AG04449 (cell line): ENCODE measurements around the gene ZNF667.

Experiments
- CTCF ChIA-PET: fragments of 350-600 bp; formaldehyde crosslinking; extraction: SDS; loops from one replicate; lab custom pipeline; 2021; ENCODE audit warnings: antibody characterized with exemption; lab: Yijun Ruan, JAX
- POLR2A ChIA-PET: fragments of 400-600, 350-600 bp; formaldehyde crosslinking; extraction: SDS; loops from one replicate; lab custom pipeline; 2020; ENCODE audit warnings: antibody characterized with exemption, inconsistent platforms; lab: Yijun Ruan, JAX
- DNase-seq: peaks from one replicate; pipeline ENCODE4 v3.0.0-alpha.2; 2010; ENCODE audit warnings: low read depth, low spot score
- H3K4me3 ChIP-seq: 2 replicates; pipeline ENCODE4 v1.5.1; 2011; ENCODE audit warnings: low read depth, mild to moderate bottlenecking, control low read depth, low read length
- TF ChIP-seq, protein P1 (sequence below): IDR thresholded peaks from one replicate; pipeline ENCODE4 v1.5.1; 2011; ENCODE audit warnings: mild to moderate bottlenecking, moderate library complexity, low read length, control low read depth, inconsistent platforms; ENCODE audit not compliant: insufficient read depth; ENCODE audit errors: missing control alignments

The ZNF667 gene

DNA sequence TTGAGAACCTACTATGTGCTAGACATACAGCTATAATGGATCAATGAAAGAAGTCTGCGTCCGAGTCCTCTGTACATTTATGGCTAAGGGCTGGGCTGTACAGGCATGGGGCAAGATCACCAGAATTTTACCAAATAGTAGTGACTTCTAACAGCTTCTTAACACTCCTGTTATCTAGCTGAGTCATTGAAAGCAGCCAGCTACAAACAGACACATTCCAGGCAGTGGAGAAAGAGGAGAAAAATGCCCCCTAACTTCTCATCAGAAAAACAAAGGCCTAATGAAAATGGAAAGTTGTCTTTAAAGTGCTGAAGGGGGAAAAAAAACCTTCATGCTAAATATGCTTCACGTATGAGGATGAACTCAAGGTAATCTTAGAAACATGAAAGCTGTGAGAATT, 14.3 kb upstream of the ZNF667 start:
- H3K4me3 ChIP-seq = no peak overlapping the region
- CTCF ChIA-PET = no interaction called here
- POLR2A ChIA-PET = no interaction called here
- TF ChIP-seq, protein P1, sequence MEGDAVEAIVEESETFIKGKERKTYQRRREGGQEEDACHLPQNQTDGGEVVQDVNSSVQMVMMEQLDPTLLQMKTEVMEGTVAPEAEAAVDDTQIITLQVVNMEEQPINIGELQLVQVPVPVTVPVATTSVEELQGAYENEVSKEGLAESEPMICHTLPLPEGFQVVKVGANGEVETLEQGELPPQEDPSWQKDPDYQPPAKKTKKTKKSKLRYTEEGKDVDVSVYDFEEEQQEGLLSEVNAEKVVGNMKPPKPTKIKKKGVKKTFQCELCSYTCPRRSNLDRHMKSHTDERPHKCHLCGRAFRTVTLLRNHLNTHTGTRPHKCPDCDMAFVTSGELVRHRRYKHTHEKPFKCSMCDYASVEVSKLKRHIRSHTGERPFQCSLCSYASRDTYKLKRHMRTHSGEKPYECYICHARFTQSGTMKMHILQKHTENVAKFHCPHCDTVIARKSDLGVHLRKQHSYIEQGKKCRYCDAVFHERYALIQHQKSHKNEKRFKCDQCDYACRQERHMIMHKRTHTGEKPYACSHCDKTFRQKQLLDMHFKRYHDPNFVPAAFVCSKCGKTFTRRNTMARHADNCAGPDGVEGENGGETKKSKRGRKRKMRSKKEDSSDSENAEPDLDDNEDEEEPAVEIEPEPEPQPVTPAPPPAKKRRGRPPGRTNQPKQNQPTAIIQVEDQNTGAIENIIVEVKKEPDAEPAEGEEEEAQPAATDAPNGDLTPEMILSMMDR = no peak
- DNase-seq = no peak

DNA sequence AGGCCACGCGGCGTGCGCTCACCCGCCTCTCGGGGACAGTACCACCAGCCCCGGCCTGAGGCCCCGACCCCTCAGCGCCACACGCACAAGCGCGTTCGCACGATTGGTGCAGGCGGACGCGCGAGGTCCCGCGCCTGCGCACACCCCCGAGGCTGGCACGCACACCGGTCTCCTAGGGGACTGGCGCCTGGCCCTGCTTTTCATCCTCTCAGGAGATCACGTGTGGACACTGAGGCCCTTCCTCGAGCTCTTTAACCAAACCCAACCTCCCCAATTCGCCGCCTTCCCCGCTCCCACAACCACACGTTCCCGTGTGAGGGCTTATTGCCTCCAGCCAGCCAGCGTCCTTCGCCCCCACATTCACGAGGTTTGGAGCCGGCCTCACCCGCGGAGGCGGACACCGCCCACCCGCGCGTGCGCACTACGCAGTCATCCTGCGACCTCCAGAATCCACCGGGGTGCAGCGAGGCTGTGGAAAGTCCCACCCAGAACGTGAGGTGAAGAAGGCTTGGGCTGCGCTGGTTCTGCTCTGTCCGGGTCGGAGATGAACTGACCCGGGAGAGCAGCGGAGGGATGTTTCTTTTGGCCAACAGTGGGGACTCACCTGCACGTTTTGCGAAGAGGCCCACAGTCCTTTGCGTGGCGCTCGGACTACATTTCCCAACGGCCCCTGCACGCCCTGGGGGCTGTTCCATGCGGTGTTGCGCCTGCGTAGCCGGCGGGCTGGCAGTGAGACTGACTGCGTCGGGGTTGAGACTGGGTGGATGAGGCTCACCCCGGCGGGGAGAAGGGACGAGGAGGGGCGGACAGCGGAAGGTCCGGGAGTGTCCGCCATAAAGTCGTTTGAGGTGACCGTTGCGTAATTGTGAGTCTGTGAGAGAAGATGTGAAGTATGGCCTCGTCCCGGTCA, 539 bp upstream of the ZNF667 start:
- peak; percentile 57 for DNase-seq
- ChIA-PET POLR2A (no interaction called here), CTCF (no interaction called here)
- peak overlapping the region; percentile 94 for H3K4me3 ChIP-seq
- TF ChIP-seq, protein P1 = no peak

DNA sequence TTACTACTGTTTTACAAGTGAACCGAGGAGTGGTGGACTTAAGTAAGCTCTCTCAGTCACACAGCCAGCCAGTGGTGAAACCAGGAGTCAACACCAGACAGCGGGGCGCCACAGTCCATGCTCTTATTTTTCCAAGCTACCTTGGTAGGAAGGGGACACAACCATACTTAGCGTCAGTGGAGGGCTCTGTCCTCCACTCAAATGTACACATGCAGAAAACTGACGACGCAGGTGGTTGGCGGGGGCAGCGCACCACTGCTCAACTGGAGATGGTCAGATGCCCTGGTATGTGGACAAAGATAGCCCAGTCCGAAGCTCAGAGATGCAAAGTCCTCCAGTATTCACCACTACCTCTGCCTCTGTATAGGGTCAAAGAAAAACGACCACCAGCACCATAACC, 1.1 kb downstream of the ZNF667 start:
- TF ChIP-seq, protein P1 = no peak
- DNase-seq = no peak
- POLR2A ChIA-PET = interaction anchor here (0.8 kb wide), 1 partner anchor 11 kb away, joined by 3 read pairs; no protein-coding TSS in a partner anchor
- CTCF ChIA-PET = no interaction called here
- peak overlapping the region; percentile 94 for H3K4me3 ChIP-seq

DNA sequence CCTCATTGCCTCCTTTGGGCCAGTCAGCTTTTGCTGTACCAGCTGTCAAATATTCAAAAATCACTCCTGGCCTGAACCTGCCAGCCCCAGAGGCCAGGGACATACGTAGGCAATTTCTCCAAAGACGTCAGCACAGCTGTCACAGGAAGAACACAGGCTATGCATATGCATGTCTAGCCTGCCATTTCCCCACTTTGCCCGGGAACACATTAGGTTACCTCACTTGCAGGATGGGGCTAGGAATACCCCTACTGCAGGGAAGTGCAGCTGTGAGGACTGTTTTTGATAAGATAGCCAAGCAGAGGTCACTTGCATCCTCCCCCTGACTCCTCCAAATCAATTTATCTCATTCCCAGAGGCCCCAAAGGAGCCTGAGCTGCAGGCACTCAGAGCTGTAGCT, 2.8 kb downstream of the ZNF667 start:
- DNase-seq = no peak
- ChIA-PET POLR2A (no interaction called here), CTCF (no interaction called here)
- TF ChIP-seq, protein P1 = no peak
- no peak overlapping the region for H3K4me3 ChIP-seq

DNA sequence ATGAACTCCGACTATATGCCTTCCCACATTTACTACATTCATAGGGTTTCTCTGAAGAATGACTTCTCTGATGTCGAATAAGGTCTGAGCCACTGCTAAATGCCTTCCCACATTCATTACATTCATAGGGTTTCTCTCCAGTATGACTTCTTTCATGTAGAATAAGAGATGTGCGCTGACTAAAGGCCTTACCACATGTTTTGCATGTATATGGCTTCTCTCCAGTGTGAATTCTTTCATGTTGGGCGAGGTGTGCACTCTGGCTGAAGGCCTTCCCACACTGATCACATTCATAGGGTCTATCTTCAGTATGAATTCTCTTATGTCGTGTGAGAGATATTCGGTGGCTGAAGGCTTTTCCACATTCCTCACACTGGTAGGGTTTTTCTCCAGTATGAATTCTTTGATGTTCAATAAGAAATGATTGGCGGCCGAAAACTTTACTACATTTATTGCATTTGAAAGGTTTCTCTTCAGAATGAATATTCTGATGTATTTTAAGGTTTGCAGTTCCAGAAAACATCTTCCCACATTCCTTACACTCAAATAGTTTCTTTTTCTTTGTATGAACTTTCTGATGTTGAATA, 35.8 kb downstream of the ZNF667 start:
- DNase-seq = no peak
- TF ChIP-seq, protein P1 = no peak
- CTCF ChIA-PET = no interaction called here
- H3K4me3 ChIP-seq = no peak overlapping the region
- POLR2A ChIA-PET = no interaction called here

DNA sequence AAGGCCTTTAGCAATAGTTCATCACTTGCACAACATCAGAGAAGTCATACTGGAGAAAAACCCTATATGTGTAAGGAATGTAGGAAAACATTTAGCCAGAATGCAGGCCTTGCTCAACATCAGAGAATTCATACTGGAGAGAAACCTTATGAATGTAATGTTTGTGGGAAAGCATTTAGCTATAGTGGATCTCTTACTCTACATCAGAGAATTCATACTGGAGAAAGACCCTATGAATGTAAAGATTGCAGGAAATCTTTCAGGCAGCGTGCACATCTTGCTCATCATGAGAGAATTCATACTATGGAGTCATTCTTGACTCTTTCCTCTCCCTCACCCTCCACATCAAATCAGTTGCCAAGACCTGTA, 53.2 kb downstream of the ZNF667 start:
- ChIA-PET POLR2A (no interaction called here), CTCF (no interaction called here)
- H3K4me3 ChIP-seq = no peak overlapping the region
- TF ChIP-seq, protein P1 = no peak
- DNase-seq = no peak
